Measurements from ENCODE around the gene LYPD6B.
A peak's percentile ranks its signal among the peaks of the same experiment; 100 is the strongest.

Gene LYPD6B

GRCh38 chr2:149047118-149047517 lies 8.6 kb downstream of the LYPD6B start:
- DNase-seq: no peak

- DNase-seq: no peak
Observed at GRCh38 chr2:149049142-149049541, 10.6 kb downstream of the LYPD6B start.

GRCh38 chr2:149050188-149050587 lies 11.7 kb downstream of the LYPD6B start:
- DNase-seq: no peak

DNA sequence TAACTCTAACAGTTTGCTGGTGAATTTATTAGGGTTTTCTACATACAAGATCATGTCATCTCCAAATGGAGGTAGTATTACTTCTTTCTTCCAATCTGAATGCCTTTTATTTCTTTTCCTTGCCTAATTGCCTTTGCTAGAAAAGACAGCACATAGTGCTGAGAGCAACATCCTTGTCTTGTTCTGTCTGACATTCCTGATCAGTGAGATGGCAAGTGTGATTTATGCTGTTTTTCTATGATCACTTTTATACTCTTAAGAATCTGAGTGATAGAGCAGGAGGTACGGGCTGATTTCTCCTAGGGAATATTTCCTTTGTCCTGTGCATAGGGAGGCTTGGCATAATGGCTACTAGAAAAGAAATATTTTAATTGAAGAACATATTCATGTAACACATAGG lies 17.3 kb downstream of the LYPD6B start:
- DNase-seq: no peak

DNA sequence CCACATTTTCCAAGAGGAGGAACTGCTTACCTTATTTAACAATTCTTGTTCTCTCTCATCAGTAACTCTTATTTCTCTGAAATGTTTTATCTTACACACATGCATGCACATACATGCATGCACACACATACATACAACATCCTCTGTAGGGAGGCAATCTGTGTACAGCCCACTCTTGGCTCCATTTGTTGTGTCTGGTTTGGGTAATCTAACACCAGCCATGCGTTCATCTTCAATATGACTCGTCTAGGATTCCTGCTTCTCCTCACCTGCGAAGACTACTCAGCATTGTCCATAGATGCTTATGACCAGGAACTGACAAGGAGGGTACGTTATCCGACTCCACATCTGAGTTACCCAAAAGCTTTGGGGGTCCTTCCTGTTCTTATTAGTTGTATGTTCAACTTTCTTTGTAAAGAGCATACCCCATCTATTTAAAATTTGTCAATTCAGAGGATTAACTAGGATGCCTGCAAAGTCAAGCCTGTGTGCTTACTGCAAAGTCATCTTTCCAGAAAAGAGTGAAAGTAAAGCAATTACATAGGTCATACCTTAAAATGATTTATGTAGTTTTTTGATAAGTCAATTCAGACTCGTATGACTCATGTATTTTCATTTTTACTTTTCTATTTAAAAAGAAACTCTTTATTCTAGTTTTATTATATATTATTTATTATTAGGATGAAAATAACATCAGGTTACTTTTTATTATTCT lies 18.2 kb downstream of the LYPD6B start:
- DNase-seq: no peak

DNA sequence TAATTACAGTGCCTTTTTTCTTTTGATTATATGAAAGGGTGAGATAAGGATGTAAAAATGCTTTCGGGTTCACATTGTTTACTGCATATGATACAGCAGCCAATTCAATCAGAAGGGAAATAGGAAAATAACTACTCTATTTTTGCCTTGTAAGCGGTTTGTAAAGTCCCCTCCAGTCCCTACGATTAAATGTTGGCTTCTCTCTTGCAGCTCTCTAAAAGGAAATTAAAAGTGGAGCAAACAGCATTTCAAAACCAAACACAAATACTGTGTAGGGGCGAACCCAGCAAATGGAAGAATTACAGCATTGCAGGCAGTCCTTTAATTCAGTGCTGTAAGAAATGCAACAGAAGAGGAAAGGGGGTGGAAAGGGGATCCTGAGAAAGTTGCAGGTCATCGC lies 18.9 kb downstream of the LYPD6B start:
- DNase-seq: no peak

GRCh38 chr2:149058936-149059335 lies 20.4 kb downstream of the LYPD6B start:
- no peak for DNase-seq

- no peak for DNase-seq
Observed at GRCh38 chr2:149059822-149060221, 21.3 kb downstream of the LYPD6B start.

DNA sequence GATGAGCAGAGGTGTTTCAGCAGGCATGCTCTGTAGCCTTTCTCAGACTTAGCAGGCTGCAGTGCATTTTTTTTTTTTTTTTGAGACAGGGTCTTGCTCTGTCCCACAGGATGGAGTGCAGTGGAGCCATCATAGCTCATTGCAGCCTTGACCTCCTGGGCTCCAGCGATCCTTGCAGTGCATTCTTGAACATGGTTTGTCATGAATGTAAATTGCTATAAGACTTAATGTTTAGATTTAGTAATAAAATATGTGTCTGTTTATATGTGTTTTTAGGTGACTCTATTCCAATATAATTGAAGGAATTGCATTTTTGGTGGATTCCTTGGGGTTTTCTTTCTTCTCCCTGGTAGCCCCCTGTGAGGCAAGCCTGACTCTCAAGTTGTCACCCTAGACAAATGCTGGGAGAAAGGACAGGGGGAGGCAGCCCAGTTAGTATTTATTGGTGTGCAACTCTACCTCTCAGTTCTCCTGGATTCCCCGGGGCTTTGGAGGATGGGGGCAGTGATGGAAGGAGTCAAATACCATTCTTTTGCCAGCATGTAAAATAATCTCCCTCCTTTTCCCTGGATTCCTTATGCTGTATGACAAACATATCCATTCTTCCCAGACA lies 22.7 kb downstream of the LYPD6B start:
- DNase-seq: no peak

DNA sequence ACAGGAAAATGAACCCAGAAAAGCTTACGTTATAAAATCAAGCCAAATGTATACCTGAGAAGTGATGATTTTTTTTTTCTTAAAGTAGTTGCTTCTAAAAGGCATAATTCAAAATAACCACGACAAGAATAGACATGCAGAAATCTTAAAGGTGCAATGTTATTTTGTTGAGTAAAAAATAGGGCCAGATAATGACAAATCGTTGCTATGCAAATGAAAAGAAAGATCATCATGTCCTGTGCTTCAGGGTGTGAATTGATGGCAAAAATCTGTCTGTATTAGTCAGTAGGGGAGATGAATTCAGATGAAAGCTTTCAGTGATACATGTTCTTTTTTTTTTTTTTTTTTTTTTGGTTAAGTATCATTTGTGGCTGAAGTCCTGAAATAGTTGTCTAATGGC lies 24.0 kb downstream of the LYPD6B start:
- no peak for DNase-seq

DNA sequence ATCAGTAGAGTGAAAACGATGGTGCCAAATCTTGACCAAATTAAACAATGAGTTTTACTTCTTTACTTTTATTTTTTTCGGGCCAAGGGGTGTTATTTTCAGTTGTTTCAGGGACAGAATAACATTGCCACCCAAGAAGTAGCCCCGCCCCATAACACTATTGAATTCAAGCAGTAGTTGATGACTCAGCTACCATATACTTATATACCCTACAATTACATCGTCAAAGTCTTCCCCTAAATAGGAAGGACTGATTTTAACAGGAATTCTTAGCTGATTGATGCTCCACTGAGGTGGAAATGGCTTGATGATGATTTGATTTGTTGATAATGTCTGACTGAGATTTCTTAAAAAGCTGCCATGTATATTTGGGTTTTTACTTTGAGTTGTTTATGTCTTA lies 24.7 kb downstream of the LYPD6B start:
- DNase-seq: no peak

DNA sequence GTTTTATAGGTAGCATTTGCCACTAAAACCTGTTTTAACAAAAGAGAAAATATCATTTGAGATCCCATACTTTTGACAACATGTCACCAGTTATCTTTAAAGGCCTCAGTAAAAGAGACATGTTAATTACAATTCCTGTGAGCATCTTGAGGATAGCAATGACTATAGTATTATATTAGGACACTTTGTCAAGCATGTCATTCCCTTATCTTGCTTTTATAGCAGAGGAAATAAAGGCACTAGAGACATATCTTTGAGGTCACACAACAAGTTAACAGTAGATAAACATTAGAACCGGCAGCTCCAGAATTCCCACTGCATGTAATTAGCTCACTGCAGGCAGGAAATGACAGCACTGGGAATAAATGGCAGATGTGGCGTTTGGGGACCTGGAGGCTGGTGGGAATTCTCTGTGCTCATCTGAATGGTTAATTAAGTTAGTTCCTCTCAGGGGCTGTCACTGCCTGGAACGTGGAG lies 25.9 kb downstream of the LYPD6B start:
- no peak for DNase-seq

DNA sequence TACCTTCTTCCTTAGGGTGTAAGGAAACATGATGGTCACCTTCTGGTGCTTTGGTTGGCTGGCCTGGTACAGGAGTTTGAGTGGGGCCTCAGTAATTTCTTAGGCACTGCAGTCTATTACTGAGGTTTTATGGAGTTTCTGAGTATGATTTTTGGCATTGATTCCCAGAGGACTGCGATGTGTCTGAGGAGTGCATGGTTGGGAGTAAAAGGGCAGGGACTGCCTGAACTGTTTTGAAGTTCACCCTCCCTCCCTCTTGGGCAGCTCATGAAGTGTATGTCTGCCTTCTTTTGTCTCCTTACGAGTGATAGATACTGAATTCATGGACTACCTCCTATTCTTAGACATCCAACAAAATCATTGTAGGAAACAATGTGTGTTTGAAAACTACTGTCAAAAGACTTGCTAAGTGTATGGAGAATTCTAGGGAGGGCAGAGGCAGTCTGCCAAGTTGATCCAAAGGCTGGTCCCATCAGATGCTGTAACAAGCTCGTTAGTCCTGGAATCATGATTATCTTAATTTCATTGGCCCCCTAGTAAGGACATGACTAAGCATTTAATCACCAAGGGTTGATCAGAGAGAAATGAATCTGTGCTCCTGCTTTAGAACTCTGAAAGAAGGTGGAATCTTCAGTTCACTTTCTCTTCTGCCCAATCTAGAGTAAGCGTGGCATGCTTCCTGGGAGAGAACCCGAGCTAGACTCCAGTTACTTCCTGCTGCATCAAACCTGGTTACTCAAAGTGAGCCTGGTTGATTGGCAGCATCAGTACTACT lies 26.5 kb downstream of the LYPD6B start:
- no peak for DNase-seq

GRCh38 chr2:149068225-149068995 lies 29.9 kb downstream of the LYPD6B start:
- no peak for DNase-seq

DNA sequence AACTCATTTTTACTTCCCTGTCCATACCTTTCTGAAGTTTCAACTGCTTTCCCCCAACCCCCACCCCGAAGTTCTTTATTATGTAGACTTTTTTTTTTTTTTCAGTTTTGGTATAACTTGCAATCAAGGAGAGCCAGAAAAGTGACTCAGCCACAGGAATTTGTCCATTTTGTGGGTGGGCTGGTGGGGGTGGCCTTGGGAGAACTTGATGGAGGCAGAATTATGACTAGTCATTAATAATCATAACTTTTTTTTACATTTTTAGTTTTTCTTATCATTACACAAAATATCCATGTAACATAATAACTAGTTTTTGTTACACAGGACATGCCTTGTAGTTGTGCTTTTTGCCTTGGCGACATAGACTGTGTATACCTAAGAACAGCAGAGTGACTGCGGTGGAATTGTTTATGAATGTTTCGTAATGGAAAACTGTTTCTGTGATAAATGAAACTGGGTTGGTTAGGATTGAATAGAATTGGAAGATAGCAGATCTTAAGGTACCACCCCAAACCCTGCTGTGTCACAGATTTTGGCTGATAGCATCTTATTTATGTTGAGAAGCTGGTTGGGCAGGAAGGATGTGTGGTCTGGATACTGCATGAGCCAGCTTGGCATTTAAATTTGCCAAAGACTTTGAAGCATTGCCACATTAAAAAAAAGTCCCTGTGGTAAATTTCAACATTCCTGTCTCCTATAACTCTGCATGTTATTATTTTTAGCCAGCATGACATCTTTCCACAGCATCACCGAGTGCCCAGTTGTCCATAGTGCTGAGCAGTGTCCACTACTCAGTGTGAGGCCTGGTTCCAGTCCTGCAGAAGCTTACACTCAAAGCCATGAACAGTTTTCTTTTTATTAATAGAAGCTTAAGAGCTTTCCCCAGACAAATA lies 30.7 kb downstream of the LYPD6B start:
- peak; percentile 93 for DNase-seq

DNA sequence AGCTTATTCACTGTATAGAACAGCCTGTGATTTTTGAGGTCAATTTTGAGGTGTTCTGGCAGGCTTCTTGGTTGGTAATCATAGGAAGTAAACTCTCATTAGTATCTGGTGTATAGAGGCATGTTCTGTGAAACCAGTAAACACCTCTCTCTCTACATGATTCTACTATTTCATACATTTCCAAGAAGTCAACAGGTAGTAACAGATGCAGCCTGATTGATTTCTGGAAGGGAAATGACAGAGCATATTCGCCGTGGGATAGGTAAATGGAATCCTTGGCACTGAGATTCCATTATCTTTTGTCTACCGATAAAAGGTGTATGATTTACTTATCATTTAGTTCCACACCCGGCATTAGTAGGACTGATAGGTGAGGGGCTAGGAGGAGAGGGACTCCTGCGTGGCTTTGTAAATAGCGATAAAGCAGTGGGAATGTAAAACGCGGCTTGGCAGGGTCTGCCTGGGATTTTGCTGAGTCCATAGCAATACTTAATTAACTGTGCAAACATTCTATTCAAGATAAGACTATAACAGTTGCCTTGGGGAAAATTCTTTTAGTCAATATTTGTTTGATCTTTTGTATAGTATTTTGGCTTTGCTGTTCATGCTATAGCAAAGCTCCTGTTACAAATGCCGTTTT lies 32.3 kb downstream of the LYPD6B start:
- DNase-seq: no peak

DNA sequence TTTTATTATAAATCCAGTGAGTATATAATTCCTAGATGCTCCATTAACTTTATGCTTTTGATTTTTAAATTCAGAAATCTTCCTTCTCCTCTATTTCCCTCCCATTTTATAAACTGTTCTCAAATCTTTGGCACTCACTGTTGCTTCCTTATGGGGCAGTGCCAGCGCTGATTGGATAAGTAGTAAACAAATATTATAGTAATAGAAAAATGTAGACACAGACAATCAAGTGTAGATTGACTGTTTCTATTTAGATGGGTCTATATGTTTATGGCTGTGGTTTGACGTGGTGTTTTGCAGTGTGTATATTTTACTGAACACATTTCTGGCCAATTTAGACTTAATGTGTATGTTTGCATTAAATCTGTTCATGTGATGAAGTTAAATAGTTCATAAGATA lies 36.6 kb downstream of the LYPD6B start:
- no peak for DNase-seq

DNA sequence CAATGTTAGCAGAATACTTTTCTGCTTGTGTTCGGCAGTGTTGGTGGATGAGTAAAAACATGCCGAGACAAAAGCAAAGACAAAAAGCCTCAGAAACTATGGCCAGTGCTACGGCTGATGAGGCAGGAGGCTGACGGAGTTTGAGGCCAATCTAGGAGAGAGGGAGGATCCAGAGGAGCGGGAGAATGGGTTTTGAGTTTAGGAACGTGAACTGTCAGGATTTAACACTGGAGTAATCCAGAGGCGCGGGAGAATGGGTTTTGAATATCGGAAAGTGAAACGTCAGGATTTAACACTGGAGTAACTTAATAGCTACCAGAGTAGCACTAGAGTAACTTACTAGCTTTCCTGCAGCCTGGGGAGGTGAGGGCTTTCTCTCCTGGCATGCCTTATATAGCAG lies 37.4 kb downstream of the LYPD6B start:
- no peak for DNase-seq

DNA sequence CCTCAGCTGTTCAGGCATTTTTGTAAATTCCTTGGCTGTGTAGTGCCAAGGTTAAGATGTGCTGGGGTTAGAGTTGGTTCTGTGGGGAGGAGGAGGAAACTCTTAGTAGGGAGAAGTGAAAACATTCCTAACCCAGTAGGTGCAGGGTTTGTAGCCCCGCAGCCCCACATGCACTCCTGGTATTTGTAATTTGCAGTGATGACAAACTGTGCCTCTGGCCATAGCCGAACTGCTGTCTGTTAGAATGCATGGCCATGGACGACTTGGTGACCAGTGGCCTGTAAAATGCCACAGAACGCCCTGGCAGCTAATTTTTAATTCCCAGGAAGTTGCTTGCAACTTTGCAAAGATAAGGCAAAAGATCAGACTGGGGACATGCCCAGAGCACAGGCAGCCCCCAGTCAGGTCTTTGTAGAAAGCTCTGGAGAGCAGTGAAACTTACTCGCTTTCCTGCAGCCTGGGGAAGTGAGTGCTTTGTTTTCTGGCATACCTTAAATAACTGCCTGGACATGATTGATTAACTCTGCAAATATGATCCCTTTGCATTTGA lies 38.4 kb downstream of the LYPD6B start:
- no peak for DNase-seq

GRCh38 chr2:149077861-149078260 lies 39.4 kb downstream of the LYPD6B start:
- DNase-seq: no peak

DNA sequence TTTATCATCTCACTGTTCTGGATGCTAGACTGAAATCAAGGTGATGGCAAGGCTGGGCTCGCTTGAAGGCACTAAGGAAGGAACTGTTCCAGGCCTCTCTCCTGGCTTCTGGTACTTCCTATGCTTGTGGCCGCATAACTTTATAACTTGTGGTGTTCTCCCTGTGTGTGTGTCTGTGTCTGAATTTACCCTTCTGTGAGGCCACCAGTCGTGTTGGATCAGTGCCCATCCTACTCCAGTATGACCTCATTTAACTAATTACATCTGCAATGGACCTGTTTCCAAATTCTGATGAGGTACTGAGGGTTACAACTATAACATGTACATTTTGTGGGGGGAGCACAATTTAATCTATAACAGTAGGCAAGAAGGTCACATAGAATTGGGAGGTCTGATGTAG lies 41.6 kb downstream of the LYPD6B start:
- no peak for DNase-seq
